H1 (cell line): ENCODE data around the gene KPNA6.
"Not testable (repeated sequence)": the region's sequence is repeated elsewhere in the genome, so short reads cannot be mapped to it uniquely, and the experiment has no call there.

Experiments used
- CHD1 ChIP-seq: IDR thresholded peaks from 2 replicates; pipeline ENCODE4 v1.6.1; 2012; ENCODE audit warnings: low read depth, low read length, improper control_type of control experiment
- CTCF ChIP-seq, 3 experiments: IDR thresholded peaks; 1 replicate in 2 of 3; 2 replicates in 1 of 3; pipeline versions ENCODE4 v1.5.1 to v1.6.1; 2011; ENCODE audit warnings: low read length in 3 of 3, mild to moderate bottlenecking in 3 of 3, inconsistent platforms in 2 of 3, low read depth in 1 of 3, moderate library complexity in 1 of 3; ENCODE audit not compliant: insufficient read depth in 1 of 3; ENCODE audit errors: control extremely low read depth in 1 of 3
- E2F6 ChIP-seq: IDR thresholded peaks from 2 replicates; pipeline ENCODE4 v1.6.1; 2012; ENCODE audit warnings: inconsistent platforms
- GABPA ChIP-seq: IDR thresholded peaks from 2 replicates; pipeline ENCODE4 v1.6.1; 2011; ENCODE audit warnings: mild to moderate bottlenecking, low read length, moderate library complexity, borderline replicate concordance; ENCODE audit not compliant: insufficient read depth
- POLR2A ChIP-seq, 2 experiments: IDR thresholded peaks; 1 replicate in 1 of 2; 2 replicates in 1 of 2; pipeline ENCODE4 v1.6.1; 2011; ENCODE audit warnings: low read depth in 2 of 2, low read length in 2 of 2, mild to moderate bottlenecking in 2 of 2; ENCODE audit errors: control extremely low read depth in 1 of 2
- TCF12 ChIP-seq: IDR thresholded peaks from 2 replicates; pipeline ENCODE4 v1.6.1; 2011; ENCODE audit warnings: low read depth, mild to moderate bottlenecking, low read length

GRCh38 chr1:32113436-32113835 is 5.6 kb downstream of the KPNA6 start:
- not testable (repeated sequence) for TF ChIP-seq CTCF (IDR thresholded peaks at IDR 0.05; ENCODE audit: control extremely low read depth in 1 of 3, insufficient read depth in 1 of 3, low read depth in 1 of 3, low read length in 3 of 3); E2F6; TCF12; GABPA; POLR2A (IDR thresholded peaks at IDR 0.05; ENCODE audit: control extremely low read depth in 1 of 2, low read depth in 2 of 2, low read length in 2 of 2); CHD1
